NOMO-1 treated with DMSO at 0.1 percent for 48 hours (cell line): ENCODE measurements around the gene DNAAF8.
"Not testable (repeated sequence)": the region's sequence is repeated elsewhere in the genome, so short reads cannot be mapped to it uniquely, and the experiment has no call there.

ENCODE experiments used
- DNase-seq: peaks from one replicate; lab custom pipeline; 2025; ENCODE audit not compliant: unreplicated experiment; lab: John Stamatoyannopoulos, UW

Gene DNAAF8

GRCh38 chr16:4723071-4723767 is 11.1 kb upstream of the DNAAF8 start:
- no peak for DNase-seq

GRCh38 chr16:4724661-4725270 is 9.6 kb upstream of the DNAAF8 start:
- no peak for DNase-seq

- no peak for DNase-seq
Measured at GRCh38 chr16:4726616-4727015, 7.7 kb upstream of the DNAAF8 start.

- no peak for DNase-seq
Measured at GRCh38 chr16:4728676-4729075, 5.7 kb upstream of the DNAAF8 start.

- DNase-seq, result no peak
Measured at GRCh38 chr16:4729876-4730275, 4.5 kb upstream of the DNAAF8 start.

- DNase-seq, result no peak
Measured at GRCh38 chr16:4733211-4733742, 1.1 kb upstream of the DNAAF8 start.

- DNase-seq, result no peak
Measured at GRCh38 chr16:4733747-4734062, 632 bp upstream of the DNAAF8 start.

- DNase-seq, result peak; percentile 70
Measured at GRCh38 chr16:4734730-4735535, 596 bp downstream of the DNAAF8 start.

GRCh38 chr16:4736546-4736945 is 2.2 kb downstream of the DNAAF8 start:
- DNase-seq, result no peak

GRCh38 chr16:4737545-4737944 is 3.2 kb downstream of the DNAAF8 start:
- DNase-seq, result no peak

- not testable (repeated sequence) for DNase-seq
Measured at GRCh38 chr16:4738370-4738769, 4.0 kb downstream of the DNAAF8 start.

GRCh38 chr16:4743226-4743878 is 9.0 kb downstream of the DNAAF8 start:
- DNase-seq, result no peak

- no peak for DNase-seq
Measured at GRCh38 chr16:4744555-4745273, 10.4 kb downstream of the DNAAF8 start.

GRCh38 chr16:4745274-4745569 is 10.9 kb downstream of the DNAAF8 start:
- no peak for DNase-seq

GRCh38 chr16:4746215-4746614 is 11.9 kb downstream of the DNAAF8 start:
- DNase-seq, result no peak

GRCh38 chr16:4746991-4747574 is 12.7 kb downstream of the DNAAF8 start:
- no peak for DNase-seq

GRCh38 chr16:4747906-4748681 is 13.8 kb downstream of the DNAAF8 start:
- no peak for DNase-seq

- no peak for DNase-seq
Measured at GRCh38 chr16:4748682-4749411, 14.5 kb downstream of the DNAAF8 start.

GRCh38 chr16:4749700-4750257 is 15.4 kb downstream of the DNAAF8 start:
- DNase-seq, result no peak
